Fibroblast of upper back skin (primary cell): ENCODE results near the gene ATOH7.
"Not testable (repeated sequence)": the region's sequence is repeated elsewhere in the genome, so short reads cannot be mapped to it uniquely, and the experiment has no call there.

Source experiments
- DNase-seq: peaks from one replicate; pipeline ENCODE4 v3.0.0-alpha.2; 2013

ATOH7 gene

GRCh38 chr10:68235581-68235980 is 3.7 kb upstream of the ATOH7 start:
- no peak for DNase-seq

- DNase-seq = no peak
These were observed 3.2 kb upstream of the ATOH7 start for GRCh38 chr10:68235111-68235510.

- DNase-seq = no peak
These were observed 1.1 kb upstream of the ATOH7 start for GRCh38 chr10:68233046-68233445.

- peak; percentile 64 for DNase-seq
These were observed 652 bp downstream of the ATOH7 start for GRCh38 chr10:68231106-68231816.

GRCh38 chr10:68230268-68230667 is 1.6 kb downstream of the ATOH7 start:
- DNase-seq = no peak

- DNase-seq = no peak
These were observed 7.1 kb downstream of the ATOH7 start for GRCh38 chr10:68224810-68225209.

GRCh38 chr10:68223535-68224165 is 8.3 kb downstream of the ATOH7 start:
- no peak for DNase-seq

GRCh38 chr10:68222391-68222790 is 9.5 kb downstream of the ATOH7 start:
- no peak for DNase-seq

GRCh38 chr10:68221196-68221595 is 10.7 kb downstream of the ATOH7 start:
- no peak for DNase-seq

- DNase-seq = no peak
These were observed 13.1 kb downstream of the ATOH7 start for GRCh38 chr10:68218786-68219185.

- DNase-seq = peak; percentile 43
These were observed 19.1 kb downstream of the ATOH7 start for GRCh38 chr10:68212721-68213352.

- no peak for DNase-seq
These were observed 20.2 kb downstream of the ATOH7 start for GRCh38 chr10:68211669-68212068.

GRCh38 chr10:68208424-68209042 is 23.4 kb downstream of the ATOH7 start:
- DNase-seq = peak; percentile 71

- peak; percentile 43 for DNase-seq
These were observed 29.0 kb downstream of the ATOH7 start for GRCh38 chr10:68202960-68203353.

- DNase-seq = no peak
These were observed 35.2 kb downstream of the ATOH7 start for GRCh38 chr10:68196701-68197100.

- not testable (repeated sequence) for DNase-seq
These were observed 36.1 kb downstream of the ATOH7 start for GRCh38 chr10:68195776-68196175.

- DNase-seq = no peak
These were observed 37.6 kb downstream of the ATOH7 start for GRCh38 chr10:68194290-68194689.

- DNase-seq = peak; percentile 14
These were observed 39.8 kb downstream of the ATOH7 start for GRCh38 chr10:68192113-68192512.

GRCh38 chr10:68188835-68189234 is 43.1 kb downstream of the ATOH7 start:
- no peak for DNase-seq

- no peak for DNase-seq
These were observed 46.8 kb downstream of the ATOH7 start for GRCh38 chr10:68185085-68185484.

GRCh38 chr10:68184546-68184945 is 47.4 kb downstream of the ATOH7 start:
- no peak for DNase-seq
